GM23338 (cell line): ENCODE data around the gene STIM1. TPM values are rescaled to one million over a fixed set of nuclear protein-coding genes. Genes with fewer than 3 reads are reported as not detected.

ENCODE experiments used
- ATAC-seq: fragments of 200-7000 bp; cut with Tn5 transposase; 3 replicates; pipeline ENCODE4 v1.9.1; 2020
- DNase-seq: peaks from one replicate; pipeline ENCODE4 v3.0.0-alpha.2; 2015; ENCODE audit warnings: low spot score
- H2AFZ ChIP-seq: fragments of 200-600 bp; sonication (generic); 2 replicates; pipeline ENCODE4 v1.8.0; 2016; ENCODE audit warnings: antibody characterized with exemption, mild to moderate bottlenecking, moderate library complexity
- H3F3A ChIP-seq: fragments of 200-600 bp; sonication (generic); replicated peaks from 2 replicates; pipeline ENCODE4 v1.8.0; 2017; ENCODE audit warnings: antibody characterized with exemption, mixed run types, low read depth
- H3K27ac ChIP-seq: fragments of 200-600 bp; sonication (generic); 2 replicates; pipeline ENCODE4 v1.6.1; 2016; ENCODE audit warnings: low read depth
- H3K27me3 ChIP-seq: fragments of 200-600 bp; sonication (generic); 2 replicates; pipeline ENCODE4 v1.8.0; 2016; ENCODE audit warnings: mild to moderate bottlenecking, mixed run types, moderate library complexity; ENCODE audit not compliant: insufficient read depth
- H3K36me3 ChIP-seq: fragments of 200-600 bp; sonication (generic); 2 replicates; pipeline ENCODE4 v1.8.0; 2016; ENCODE audit warnings: mild to moderate bottlenecking; ENCODE audit not compliant: insufficient read depth
- H3K4me1 ChIP-seq: fragments of 200-600 bp; sonication (generic); 2 replicates; pipeline ENCODE4 v1.8.0; 2016; ENCODE audit warnings: mild to moderate bottlenecking, moderate library complexity; ENCODE audit not compliant: insufficient read depth
- H3K4me2 ChIP-seq: fragments of 200-600 bp; sonication (generic); 2 replicates; pipeline ENCODE4 v1.7.1; 2017; ENCODE audit warnings: mixed run types
- H3K4me3 ChIP-seq: fragments of 200-600 bp; sonication (generic); 2 replicates; pipeline ENCODE4 v1.6.1; 2016; ENCODE audit warnings: mixed run types
- H3K79me2 ChIP-seq: fragments of 200-600 bp; sonication (generic); replicated peaks from 2 replicates; pipeline ENCODE4 v1.8.0; 2017; ENCODE audit warnings: mild to moderate bottlenecking; ENCODE audit not compliant: insufficient read depth
- H3K9me2 ChIP-seq: fragments of 200-600 bp; sonication (generic); 2 replicates; pipeline ENCODE4 v1.8.0; 2017; ENCODE audit not compliant: insufficient read depth
- H4K20me1 ChIP-seq: fragments of 200-600 bp; sonication (generic); replicated peaks from 2 replicates; pipeline ENCODE4 v1.8.0; 2017; ENCODE audit warnings: mild to moderate bottlenecking; ENCODE audit not compliant: insufficient read depth
- H3K27ac Mint-ChIP-seq: 2 replicates; pipeline ENCODE4 v1.8.0; 2020; ENCODE audit warnings: inconsistent platforms, mild to moderate bottlenecking, moderate library complexity, mixed read lengths
- H3K27me3 Mint-ChIP-seq: 3 replicates; pipeline ENCODE4 v1.8.0; 2022; ENCODE audit warnings: low read depth, mild to moderate bottlenecking, moderate library complexity, mixed read lengths, inconsistent platforms; ENCODE audit not compliant: insufficient read depth, poor library complexity
- H3K36me3 Mint-ChIP-seq: 3 replicates; pipeline ENCODE4 v1.8.0; 2021; ENCODE audit warnings: low read depth, mild to moderate bottlenecking, inconsistent platforms, moderate library complexity, mixed read lengths
- H3K4me1 Mint-ChIP-seq: 3 replicates; pipeline ENCODE4 v1.8.0; 2020; ENCODE audit warnings: mild to moderate bottlenecking, inconsistent platforms, mixed read lengths
- H3K4me3 Mint-ChIP-seq: 3 replicates; pipeline ENCODE4 v1.8.0; 2021; ENCODE audit warnings: moderate library complexity, mild to moderate bottlenecking, inconsistent platforms, mixed read lengths
- H3K9me3 Mint-ChIP-seq: 3 replicates; pipeline ENCODE4 v1.8.0; 2020; ENCODE audit warnings: moderate library complexity, mild to moderate bottlenecking, inconsistent platforms, mixed read lengths
- CREB1 ChIP-seq: fragments of 250-450 bp; sonication (Bioruptor Pico); IDR thresholded peaks from 2 replicates; pipeline ENCODE4 v1.5.0; 2020; ENCODE audit warnings: low read depth, mild to moderate bottlenecking, moderate library complexity
- EZH2phosphoT487 ChIP-seq: fragments of 200-600 bp; sonication (generic); IDR thresholded peaks from one replicate; pipeline ENCODE4 v1.8.1; 2018; ENCODE audit warnings: antibody characterized with exemption; ENCODE audit not compliant: unreplicated experiment
- JUNB ChIP-seq: IDR thresholded peaks from one replicate; pipeline ENCODE4 v1.6.1; 2016; ENCODE audit warnings: antibody characterized with exemption; ENCODE audit not compliant: unreplicated experiment
- ZNF331 ChIP-seq: fragments of 250-450 bp; sonication (Bioruptor Pico); IDR thresholded peaks from 2 replicates; pipeline ENCODE4 v1.5.0; 2020; ENCODE audit warnings: low read depth, mild to moderate bottlenecking, moderate library complexity
- polyA plus RNA-seq: library from polyadenylated mRNA; unstranded; fragments of >200 nt; fragmentation: Nextera tagmentation; extraction: Ambion mirVana; gene quantifications from 2 replicates; pipeline ENCODE4 v1.2.1, GENCODE V29; 2016
- total RNA-seq: library from RNA; depleted of rRNA; stranded (reverse); fragments of >200 nt; shearing (Covaris generic); gene quantifications from 2 replicates; pipeline ENCODE4 v1.2.3, GENCODE V29; 2014
- TF ChIP-seq, protein P1 (sequence below): IDR thresholded peaks from one replicate; pipeline ENCODE4 v1.6.1; 2018; ENCODE audit warnings: antibody characterized with exemption; ENCODE audit not compliant: unreplicated experiment
- TF ChIP-seq, protein P2 (sequence below): IDR thresholded peaks from 2 replicates; pipeline ENCODE4 v1.6.1; 2016; ENCODE audit warnings: antibody characterized with exemption
- TF ChIP-seq, protein P3 (sequence below), 2 experiments: fragments of 200-600 bp in 1 of 2; sonication (generic) in 1 of 2; conservative IDR thresholded peaks; 2 replicates each; pipeline versions ENCODE4 v1.5.1 to v1.6.1; 2016 to 2017; ENCODE audit warnings: antibody characterized with exemption in 2 of 2, low read depth in 2 of 2, mild to moderate bottlenecking in 2 of 2, moderate library complexity in 1 of 2

STIM1 gene
- total and polyA plus RNA-seq, 2 experiments from 2014 or later, result 3.5 to 14.0 TPM

DNA sequence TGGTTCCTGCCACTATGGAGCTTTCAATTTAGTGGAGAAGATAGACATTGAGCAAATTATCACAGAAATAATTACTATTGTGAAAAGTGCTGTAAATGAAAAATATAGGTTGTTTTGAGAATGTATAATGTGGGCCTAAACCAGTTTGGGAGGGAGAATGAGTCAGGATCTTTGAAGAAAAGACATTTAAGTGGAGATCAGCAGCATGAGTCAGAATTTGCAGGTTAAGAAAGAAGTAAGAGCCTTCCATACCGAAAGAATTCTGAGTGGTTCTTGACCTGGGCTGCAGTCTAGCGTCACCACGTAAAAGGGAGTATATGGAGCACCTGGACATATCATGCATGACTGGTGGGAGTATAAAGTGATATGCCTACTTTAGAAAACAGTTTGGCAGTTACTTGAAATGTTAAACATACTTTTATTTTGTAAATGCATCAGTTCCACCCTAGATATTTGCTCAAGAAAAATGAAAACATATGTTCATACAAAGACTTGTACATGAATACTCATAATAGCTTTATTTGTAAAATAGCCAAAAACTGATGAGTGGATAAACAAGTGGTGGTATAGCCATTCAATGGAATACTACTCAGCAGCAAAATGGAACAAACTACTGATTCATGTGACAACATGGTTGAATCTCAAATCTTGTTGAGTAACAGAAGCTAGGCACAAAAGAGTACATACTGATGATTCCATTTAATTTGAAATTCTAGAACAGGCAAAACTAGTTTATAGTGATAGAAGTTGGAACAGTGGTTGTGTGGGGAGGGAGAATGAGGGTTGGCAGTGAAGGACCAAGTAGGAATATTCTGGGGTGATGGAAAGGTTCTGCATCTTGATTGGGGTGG, 99.2 kb downstream of the STIM1 start (continued):
- TF ChIP-seq, protein P1, sequence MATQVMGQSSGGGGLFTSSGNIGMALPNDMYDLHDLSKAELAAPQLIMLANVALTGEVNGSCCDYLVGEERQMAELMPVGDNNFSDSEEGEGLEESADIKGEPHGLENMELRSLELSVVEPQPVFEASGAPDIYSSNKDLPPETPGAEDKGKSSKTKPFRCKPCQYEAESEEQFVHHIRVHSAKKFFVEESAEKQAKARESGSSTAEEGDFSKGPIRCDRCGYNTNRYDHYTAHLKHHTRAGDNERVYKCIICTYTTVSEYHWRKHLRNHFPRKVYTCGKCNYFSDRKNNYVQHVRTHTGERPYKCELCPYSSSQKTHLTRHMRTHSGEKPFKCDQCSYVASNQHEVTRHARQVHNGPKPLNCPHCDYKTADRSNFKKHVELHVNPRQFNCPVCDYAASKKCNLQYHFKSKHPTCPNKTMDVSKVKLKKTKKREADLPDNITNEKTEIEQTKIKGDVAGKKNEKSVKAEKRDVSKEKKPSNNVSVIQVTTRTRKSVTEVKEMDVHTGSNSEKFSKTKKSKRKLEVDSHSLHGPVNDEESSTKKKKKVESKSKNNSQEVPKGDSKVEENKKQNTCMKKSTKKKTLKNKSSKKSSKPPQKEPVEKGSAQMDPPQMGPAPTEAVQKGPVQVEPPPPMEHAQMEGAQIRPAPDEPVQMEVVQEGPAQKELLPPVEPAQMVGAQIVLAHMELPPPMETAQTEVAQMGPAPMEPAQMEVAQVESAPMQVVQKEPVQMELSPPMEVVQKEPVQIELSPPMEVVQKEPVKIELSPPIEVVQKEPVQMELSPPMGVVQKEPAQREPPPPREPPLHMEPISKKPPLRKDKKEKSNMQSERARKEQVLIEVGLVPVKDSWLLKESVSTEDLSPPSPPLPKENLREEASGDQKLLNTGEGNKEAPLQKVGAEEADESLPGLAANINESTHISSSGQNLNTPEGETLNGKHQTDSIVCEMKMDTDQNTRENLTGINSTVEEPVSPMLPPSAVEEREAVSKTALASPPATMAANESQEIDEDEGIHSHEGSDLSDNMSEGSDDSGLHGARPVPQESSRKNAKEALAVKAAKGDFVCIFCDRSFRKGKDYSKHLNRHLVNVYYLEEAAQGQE, result no peak

DNA sequence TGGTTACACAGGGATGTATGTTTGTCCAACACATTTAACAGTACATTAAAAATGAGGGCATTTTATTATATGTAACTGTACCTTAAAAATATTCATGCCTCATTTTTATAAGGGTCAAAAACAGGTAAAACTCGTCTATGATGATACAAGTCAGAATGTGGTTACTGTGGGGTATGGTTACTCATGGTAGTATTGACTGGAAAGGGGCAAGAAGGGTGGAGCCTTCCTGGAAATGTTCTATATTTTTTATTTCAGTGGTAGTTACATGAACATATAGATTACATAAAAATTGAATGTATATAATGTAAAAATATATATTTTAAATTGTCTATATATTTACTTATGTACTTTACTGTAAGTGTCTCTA, 99.8 kb downstream of the STIM1 start:
- Histone ChIP-seq H3K4me1 (no peaks in the 10 kb centered on the region), H3K27me3 (no peaks in the 10 kb centered on the region), H3K36me3 (no peaks in the 10 kb centered on the region), H3K79me2 (no peaks in the 10 kb centered on the region), H3F3A (no peaks in the 10 kb centered on the region), H2AFZ (no peak overlapping the region), H3K27ac (no peak overlapping the region), H3K4me2 (no peak overlapping the region), H3K4me3 (no peak overlapping the region), H4K20me1 (no peaks in the 10 kb centered on the region), H3K9me2 (no peaks in the 10 kb centered on the region)
- H3K9me3 Mint-ChIP-seq, result no peaks in the 10 kb centered on the region
- TF ChIP-seq EZH2phosphoT487 (no peak), ZNF331 (CRISPR knock-in tag) (no peak), JUNB (no peak), CREB1 (CRISPR knock-in tag) (no peak)
- TF ChIP-seq, protein P2, sequence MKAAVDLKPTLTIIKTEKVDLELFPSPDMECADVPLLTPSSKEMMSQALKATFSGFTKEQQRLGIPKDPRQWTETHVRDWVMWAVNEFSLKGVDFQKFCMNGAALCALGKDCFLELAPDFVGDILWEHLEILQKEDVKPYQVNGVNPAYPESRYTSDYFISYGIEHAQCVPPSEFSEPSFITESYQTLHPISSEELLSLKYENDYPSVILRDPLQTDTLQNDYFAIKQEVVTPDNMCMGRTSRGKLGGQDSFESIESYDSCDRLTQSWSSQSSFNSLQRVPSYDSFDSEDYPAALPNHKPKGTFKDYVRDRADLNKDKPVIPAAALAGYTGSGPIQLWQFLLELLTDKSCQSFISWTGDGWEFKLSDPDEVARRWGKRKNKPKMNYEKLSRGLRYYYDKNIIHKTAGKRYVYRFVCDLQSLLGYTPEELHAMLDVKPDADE, result no peak
- TF ChIP-seq, protein P3, sequence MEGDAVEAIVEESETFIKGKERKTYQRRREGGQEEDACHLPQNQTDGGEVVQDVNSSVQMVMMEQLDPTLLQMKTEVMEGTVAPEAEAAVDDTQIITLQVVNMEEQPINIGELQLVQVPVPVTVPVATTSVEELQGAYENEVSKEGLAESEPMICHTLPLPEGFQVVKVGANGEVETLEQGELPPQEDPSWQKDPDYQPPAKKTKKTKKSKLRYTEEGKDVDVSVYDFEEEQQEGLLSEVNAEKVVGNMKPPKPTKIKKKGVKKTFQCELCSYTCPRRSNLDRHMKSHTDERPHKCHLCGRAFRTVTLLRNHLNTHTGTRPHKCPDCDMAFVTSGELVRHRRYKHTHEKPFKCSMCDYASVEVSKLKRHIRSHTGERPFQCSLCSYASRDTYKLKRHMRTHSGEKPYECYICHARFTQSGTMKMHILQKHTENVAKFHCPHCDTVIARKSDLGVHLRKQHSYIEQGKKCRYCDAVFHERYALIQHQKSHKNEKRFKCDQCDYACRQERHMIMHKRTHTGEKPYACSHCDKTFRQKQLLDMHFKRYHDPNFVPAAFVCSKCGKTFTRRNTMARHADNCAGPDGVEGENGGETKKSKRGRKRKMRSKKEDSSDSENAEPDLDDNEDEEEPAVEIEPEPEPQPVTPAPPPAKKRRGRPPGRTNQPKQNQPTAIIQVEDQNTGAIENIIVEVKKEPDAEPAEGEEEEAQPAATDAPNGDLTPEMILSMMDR (conservative IDR thresholded peaks at IDR 0.05; ENCODE audit: low read depth in 2 of 2), result no peak
- peaks cover 1% of the 10 kb centered on the region for H3K27me3 Mint-ChIP-seq
- no peaks in the 10 kb centered on the region for H3K36me3 Mint-ChIP-seq
- no peak for ATAC-seq
- H3K4me3 Mint-ChIP-seq, result no peak overlapping the region
- DNase-seq, result no peak
- no peak overlapping the region for H3K27ac Mint-ChIP-seq
- H3K4me1 Mint-ChIP-seq, result peaks cover 8% of the 10 kb centered on the region
